HCEC 1CT (cell line): Measurements from ENCODE around the gene FYN.
"Not testable (repeated sequence)": the region's sequence is repeated elsewhere in the genome, so short reads cannot be mapped to it uniquely, and the experiment has no call there.

Source experiments
- DNase-seq: peaks from one replicate; pipeline ENCODE4 v3.0.0-alpha.2; 2017

The FYN gene

DNA sequence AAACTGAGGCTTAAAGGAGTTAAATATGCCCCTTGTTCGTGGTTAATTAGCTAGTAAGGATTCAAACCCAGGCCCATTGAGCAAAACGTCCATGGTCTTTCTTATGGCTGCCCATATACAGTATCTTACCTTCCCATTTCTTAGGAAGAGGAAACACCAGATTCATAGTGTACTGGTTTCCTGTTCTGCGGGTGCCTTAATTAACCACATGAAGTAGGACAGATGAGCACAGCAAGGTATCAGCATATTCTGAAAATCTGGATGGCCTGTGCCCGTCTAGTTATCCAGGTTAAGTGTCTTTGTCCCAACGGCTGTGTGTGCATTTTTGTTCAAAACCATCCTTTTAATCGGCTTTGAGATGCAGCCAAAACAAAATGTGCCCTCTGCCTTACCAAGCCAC, 174.1 kb downstream of the FYN start:
- DNase-seq = no peak

- DNase-seq = no peak
Observed at GRCh38 chr6:111696814-111697213, 176.4 kb downstream of the FYN start.

DNA sequence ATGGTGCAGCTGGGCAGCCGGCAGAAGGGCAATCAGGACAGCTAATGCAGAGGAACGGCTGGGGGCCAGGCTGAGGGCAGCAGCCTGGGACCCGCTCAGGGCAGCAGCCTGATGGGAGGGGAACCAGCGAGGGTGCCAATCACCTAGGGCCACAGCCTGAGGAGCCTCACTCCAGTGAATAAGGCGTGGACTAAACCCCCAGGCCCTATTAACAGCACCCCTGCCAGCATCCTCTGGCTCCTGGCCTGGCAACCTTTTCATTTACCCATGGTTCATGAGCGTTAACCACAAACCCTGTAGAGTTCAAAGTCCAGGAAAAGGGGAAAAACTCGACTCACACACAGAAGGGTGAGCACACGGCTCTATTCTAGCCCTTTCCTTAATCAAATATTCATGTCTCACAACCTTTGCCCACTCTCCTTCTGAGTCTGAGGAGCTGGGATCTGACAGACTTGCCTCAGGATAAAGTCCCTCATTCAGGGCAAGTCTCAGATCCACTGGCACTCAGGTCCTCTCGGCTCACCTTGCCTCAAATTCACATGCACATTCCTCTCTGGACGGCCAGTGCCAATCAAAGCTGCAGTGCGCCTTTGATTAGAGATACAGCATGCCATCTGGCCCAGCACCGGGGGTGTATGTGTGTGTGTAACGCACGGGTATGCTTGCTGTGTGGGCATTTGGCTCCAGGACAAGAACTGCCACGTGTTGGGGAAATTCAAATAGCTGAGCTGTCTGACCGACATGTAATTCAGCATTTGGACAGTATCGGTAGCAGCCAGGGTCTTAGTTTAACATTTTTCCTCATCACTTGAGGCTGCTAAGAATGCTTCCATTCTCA, 180.7 kb downstream of the FYN start:
- DNase-seq = no peak

DNA sequence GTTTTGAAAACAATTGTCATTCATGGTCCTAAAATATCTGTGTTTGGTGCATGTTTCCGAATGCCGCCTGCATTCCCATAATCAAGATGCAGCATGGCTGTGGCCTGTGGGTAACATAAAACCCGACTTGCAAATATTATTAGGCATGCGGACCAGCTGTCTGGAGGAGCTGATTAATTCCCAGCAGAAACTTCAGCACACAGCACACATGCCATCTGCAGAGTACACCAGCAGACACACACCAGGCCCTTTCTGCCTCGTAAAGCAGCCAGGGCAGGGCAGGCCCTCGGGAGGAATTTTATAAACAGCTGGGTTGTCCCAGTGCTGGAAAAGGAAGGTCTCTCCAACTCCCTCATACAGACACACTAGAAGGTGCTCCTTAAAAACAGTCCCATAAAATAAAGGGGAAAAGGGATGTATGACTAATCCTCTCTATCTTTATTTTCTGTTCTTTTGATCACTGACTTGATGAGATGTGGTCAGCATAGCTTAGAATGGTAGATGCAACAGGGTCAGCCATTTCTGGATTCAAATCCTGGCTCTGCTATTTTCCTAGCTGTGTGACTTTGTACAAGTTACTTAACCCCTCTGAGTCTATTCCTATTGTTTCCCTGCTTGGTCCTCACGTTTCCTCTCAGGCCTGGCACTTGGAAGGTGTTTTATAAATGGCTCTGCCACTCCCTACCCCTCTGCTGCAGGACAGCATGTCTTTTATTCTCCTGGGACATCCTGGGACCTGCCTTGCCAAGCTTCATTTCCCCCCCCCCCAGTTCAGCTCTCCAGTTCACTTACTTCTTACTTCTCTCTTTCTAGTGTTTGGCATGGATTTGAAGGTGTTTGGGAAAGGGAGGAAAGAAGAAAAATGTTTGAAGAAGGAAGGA, 181.7 kb downstream of the FYN start:
- DNase-seq = no peak

GRCh38 chr6:111689946-111690345, 183.3 kb downstream of the FYN start:
- no peak for DNase-seq

DNA sequence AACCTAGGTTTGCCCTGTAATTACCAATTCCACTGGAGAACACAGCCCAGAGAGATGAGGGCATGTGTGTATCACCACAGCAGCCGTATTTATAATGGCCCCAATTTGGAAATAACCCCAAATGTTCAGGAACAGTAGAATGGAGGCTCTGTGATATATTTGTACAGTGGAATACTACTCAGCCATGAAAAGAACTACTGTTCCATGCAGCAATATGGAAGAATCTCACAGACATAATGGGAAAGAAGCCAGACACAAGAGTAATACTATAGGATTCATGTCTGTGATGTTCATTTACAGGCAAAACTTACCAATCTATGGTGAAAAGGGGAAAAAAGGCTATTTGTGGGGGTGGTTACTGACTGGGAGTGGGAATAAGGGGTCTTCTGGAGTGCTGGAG, 183.8 kb downstream of the FYN start:
- no peak for DNase-seq

DNA sequence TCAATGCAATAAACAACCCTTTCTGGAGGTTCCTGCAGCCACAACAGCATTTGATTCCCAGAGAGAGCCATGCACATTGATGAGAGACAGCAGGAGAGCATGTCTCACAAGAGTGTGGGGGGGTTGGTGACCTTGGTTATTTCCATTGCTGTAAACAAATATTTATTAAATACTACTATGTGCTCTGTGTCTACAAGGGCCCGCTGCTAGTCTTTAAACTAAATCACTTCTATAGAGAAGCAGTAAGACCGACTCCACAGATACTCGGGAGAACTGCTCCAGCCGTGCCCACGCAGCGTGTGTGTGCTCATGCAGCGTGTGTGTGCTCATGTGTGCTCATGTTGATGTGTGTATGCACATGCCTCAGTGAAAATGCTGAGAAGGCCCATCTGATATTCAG, 184.9 kb downstream of the FYN start:
- DNase-seq = no peak

- no peak for DNase-seq
Observed at GRCh38 chr6:111687652-111688051, 185.6 kb downstream of the FYN start.

GRCh38 chr6:111686932-111687266, 186.4 kb downstream of the FYN start:
- DNase-seq = no peak

- no peak for DNase-seq
Observed at GRCh38 chr6:111686249-111686931, 186.9 kb downstream of the FYN start.

DNA sequence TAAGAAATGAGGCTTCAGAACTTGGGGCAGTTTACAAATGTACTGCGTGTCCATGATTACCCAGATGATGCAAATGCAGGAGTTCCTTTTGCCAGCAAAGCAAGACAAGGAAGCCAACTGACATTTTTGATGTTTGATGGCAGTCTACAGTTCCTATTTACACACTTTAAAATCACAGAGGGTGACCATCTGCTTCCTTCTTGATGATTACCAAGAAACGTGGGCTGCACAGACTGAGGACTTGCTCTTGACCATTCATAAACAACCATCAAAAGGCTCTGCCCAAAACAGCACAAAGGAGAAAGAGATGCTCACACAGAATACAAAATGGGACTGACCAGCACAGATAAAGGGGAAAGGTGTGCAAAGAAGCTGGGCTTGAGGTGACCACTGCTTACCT, 187.7 kb downstream of the FYN start:
- no peak for DNase-seq

GRCh38 chr6:111685058-111685457, 188.2 kb downstream of the FYN start:
- no peak for DNase-seq

DNA sequence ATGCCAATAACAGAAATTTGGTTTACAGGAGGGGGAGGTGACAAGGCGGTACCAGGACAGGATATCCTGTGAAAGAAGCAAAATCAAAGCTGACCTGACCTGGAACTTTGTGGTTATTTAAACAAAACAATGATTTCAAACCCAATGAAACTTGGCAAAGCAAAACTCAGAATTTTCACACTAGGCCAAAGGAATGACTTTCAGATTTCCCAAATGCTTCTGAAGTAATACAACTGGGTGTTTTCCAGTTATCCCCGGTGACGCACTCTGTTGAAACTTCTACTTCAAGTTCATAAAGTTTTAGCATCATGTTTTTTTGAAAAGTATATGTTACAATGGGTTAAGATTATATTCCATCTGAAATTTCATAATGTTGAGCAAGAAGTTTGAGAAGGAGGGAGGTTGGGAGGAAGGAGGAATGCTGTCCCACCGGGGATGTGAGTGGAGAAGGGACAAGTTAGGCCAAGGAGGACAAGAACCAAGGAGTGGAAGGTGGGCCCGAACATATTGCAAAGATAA, 189.4 kb downstream of the FYN start:
- DNase-seq = peak; percentile 80

DNA sequence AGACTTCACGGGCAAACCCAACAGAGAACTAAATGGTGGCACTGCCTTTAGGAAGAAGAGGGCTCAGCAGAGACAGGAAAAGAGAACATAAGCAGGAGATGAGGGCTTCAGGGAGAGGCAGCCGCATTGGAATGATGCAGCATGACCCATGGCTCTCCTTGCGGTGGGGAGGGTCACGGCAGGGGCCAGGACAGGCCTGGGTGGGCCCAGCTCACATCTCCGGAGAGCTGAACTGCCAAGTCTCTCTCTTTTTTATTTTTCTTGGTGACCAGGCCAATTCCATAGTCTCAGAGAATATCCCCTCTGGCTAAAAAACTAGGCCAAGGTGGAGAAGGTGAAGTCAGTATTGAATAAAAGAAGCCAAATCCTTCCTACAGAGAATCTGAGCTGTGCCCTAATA, 190.1 kb downstream of the FYN start:
- no peak for DNase-seq

- DNase-seq = no peak
Observed at GRCh38 chr6:111681860-111682259, 191.4 kb downstream of the FYN start.

- DNase-seq = not testable (repeated sequence)
Observed at GRCh38 chr6:111680811-111681609, 192.2 kb downstream of the FYN start.

DNA sequence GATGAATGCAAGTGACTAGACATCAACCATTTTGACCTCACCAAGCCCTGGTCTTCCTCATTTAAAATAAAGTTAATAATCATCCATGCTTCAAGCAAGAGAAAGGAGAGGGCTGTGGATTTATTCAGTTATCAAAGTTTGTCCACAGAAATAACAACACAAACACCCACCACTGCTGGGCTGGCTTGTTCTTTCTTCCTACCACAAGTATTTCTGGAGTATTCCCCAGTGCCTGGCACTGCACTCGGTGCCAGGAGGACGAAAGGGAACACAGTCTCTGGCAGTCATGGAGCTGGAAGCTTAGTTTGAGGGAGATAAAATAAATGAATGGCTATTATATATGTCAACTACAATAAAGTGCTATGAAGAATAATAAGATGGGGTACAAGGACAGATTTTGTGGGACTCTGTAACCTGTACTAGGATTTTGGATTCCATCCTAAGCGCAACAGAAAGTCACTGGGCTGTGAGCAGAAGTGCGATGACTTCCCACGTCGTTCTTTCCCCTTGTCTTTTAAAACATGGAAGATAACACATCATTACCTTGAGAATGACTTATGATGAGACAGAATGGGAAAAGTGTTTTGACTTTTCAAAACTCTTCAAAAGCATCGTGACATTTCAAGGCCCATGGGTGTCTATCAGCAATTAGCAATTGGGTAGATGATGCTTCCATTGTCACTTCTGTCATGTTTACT, 193.1 kb downstream of the FYN start:
- no peak for DNase-seq

DNA sequence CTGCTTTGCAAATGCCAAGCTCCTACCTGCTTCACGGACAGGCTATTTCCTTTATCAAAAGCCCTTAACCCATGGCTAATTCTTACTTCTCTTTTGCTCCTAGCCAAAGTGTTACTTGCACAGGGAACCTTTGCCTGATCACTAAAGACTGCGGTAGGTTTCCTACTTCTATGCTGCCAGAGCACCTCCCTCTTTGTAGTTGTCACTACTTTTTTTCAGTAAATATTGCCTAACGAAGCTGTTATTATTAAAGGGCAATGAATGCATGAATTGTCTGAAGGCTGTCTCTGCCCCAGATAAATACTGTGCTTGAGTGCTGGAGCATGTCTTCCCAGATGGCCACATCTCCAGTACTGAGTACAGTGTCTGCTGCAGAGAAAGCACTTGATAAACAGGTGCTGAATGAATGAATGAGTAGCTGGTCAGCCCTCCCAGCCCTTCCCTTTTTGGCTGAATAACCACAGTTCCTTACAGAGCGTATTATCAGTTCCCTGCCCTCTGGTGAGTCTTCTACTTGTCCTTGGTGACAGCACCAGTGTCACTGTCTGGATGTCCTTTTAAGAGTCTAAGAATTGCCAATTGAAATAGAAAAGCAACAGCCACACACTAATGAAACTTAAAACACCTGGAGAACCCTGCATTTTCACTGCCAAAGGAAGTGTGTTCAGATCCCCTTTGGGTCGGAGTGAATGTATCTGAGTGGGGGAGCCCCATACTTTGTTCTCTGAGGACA, 194.0 kb downstream of the FYN start:
- DNase-seq = no peak

DNA sequence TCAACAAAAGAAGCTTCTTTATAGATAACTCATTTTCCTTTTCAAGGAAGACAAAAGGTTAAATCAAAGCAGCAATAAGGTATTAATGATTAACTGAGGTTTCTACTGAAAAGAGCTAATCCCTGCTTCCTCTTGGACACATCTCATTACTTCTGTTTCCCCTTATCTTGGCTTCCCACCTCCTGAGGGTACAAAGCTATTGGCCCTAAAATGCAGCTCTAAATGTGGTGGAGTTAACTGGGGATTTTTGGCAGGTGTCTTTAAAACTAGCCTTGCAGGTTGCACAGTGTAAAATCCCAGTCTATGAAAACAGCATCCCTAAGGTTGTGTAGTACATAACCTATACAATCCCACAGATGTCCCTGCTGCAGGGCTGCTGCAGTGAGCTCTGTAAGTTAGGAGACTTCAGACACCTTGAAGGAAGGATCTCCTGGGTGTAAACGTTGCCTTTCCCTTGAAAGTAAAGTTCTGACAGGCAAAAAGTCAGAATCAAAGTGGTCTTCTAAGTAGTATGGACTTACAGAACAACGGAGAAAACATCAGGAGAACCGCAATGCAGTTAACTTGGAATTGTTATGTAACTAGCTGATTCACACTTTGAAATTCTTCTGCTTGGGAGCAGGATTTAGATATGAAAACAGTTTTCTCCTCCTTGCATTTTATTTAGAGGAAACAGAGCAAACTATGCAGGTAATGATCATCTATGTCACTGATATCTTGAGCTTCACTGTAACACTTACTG, 195.8 kb downstream of the FYN start:
- DNase-seq = no peak

DNA sequence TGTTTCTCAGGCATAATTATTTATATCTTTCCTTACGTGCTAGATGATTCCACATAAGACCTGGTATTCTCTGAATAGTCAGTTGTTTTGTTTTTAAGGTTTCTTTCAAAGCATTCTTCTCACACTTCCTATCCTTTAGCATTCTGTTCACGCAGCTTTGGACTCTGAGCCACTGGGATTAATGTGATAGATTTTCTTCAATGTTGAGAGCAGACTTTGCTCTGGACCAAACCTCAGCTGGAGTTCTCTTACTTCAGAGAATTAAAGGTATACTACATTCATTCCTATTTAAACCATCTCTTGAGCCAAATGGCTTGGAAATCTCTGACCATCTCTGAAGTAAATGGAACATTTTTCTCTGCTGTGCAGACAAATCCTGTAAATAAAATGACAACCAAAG, 196.9 kb downstream of the FYN start:
- no peak for DNase-seq
